ENCODE data around the gene HYAL1. TPM values are rescaled to one million over a fixed set of nuclear protein-coding genes. Genes with fewer than 3 reads are reported as not detected.

HYAL1 gene
- total RNA-seq, 1 donor from 2014 or later, result not detected

DNA sequence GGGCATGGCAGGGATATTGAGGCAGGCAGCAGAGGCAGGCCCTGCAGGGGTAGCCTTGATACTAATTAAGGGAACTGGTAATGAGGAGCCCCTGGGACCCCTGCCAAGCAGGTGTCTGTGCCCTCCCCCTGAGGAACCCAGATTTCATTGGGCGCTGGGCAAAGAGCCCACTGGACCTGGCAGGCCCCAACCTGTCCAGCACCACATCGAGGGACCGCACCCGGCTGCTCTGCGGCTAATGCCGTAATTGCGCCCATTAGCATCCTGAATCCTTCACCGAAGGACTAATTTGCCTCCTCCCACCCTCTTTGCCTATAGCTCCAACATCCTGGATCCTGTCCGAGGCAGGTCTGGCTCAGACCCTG is 48.1 kb downstream of the HYAL1 start:
- no peak overlapping the region for H3K4me3 ChIP-seq (ENCODE audit: low read depth, low read length)
- TF ChIP-seq, protein P1, sequence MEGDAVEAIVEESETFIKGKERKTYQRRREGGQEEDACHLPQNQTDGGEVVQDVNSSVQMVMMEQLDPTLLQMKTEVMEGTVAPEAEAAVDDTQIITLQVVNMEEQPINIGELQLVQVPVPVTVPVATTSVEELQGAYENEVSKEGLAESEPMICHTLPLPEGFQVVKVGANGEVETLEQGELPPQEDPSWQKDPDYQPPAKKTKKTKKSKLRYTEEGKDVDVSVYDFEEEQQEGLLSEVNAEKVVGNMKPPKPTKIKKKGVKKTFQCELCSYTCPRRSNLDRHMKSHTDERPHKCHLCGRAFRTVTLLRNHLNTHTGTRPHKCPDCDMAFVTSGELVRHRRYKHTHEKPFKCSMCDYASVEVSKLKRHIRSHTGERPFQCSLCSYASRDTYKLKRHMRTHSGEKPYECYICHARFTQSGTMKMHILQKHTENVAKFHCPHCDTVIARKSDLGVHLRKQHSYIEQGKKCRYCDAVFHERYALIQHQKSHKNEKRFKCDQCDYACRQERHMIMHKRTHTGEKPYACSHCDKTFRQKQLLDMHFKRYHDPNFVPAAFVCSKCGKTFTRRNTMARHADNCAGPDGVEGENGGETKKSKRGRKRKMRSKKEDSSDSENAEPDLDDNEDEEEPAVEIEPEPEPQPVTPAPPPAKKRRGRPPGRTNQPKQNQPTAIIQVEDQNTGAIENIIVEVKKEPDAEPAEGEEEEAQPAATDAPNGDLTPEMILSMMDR (IDR thresholded peaks at IDR 0.05; ENCODE audit: insufficient read depth, low read length, poor library complexity, severe bottlenecking), result no peak
- no peaks in the 10 kb centered on the region for H3K27me3 ChIP-seq (ENCODE audit: control insufficient read depth, insufficient read depth, low read length)
- no peak for DNase-seq (ENCODE audit: low read depth)
- peaks cover 18% of the 10 kb centered on the region for H3K36me3 ChIP-seq (ENCODE audit: control insufficient read depth, insufficient read depth, low read length)

DNA sequence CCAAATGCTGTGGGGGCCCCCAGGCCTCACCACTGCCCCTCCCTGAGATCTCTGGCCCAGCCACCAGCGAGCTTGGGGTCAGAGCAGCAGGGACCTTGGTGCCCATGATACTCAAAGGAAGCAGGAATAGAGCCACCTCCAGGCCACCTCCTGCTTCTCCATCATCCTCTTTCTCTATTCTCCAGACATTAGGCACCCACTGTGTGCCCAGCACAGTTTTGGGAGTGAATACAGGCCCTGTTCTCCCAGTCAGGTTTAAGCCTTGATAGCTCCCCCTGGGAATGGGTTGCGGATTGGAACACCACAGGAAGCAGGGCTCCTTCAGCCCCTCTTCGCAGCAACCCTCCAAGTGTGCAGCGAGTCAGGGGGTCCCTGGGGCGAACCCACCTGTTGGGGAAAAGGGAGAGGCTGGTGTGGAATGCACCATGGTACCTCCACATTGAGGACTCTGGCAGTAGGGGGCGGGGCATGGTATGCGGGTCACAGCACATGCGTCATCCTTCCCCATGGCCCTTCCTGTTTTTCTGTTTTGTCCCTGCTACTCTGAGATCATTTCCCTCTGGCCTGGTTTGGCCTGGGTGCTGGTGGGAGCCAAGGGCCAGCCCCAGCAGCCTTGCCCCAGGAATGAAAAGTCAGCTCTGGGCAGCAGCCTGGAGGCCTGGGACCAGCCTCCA is 48.7 kb downstream of the HYAL1 start:
- TF ChIP-seq, protein P1 (IDR thresholded peaks at IDR 0.05; ENCODE audit: insufficient read depth, low read length, poor library complexity, severe bottlenecking), result no peak
- Histone ChIP-seq H3K27me3 (ENCODE audit: control insufficient read depth, insufficient read depth, low read length) (no peaks in the 10 kb centered on the region), H3K36me3 (ENCODE audit: control insufficient read depth, insufficient read depth, low read length) (peaks cover 18% of the 10 kb centered on the region), H3K4me3 (ENCODE audit: low read depth, low read length) (no peak overlapping the region)
- DNase-seq (ENCODE audit: low read depth), result no peak

DNA sequence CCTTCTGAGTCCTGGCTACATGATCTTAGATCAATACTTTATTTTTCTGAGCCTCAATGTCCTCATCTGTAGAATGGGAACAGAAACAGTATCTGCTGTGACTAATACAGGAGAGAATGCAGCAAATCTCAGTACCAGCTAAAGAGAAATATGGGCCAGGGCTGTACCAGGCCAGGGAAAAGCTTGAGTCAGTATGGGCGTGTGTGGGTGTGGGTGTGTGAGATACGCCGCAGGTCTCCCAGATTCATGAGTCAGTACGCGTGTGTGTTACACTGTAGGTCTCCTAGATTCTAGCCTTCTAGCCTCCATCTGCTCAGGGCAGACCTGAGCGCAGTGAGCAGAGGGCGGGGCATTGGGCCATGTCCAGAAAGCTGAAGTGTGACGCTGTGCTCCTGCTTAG is 52.2 kb downstream of the HYAL1 start:
- Histone ChIP-seq H3K36me3 (ENCODE audit: control insufficient read depth, insufficient read depth, low read length) (peaks cover 10% of the 10 kb centered on the region), H3K27me3 (ENCODE audit: control insufficient read depth, insufficient read depth, low read length) (no peaks in the 10 kb centered on the region), H3K4me3 (ENCODE audit: low read depth, low read length) (no peak overlapping the region)
- peak; percentile 74 for DNase-seq (ENCODE audit: low read depth)
- TF ChIP-seq, protein P1 (IDR thresholded peaks at IDR 0.05; ENCODE audit: insufficient read depth, low read length, poor library complexity, severe bottlenecking), result no peak

DNA sequence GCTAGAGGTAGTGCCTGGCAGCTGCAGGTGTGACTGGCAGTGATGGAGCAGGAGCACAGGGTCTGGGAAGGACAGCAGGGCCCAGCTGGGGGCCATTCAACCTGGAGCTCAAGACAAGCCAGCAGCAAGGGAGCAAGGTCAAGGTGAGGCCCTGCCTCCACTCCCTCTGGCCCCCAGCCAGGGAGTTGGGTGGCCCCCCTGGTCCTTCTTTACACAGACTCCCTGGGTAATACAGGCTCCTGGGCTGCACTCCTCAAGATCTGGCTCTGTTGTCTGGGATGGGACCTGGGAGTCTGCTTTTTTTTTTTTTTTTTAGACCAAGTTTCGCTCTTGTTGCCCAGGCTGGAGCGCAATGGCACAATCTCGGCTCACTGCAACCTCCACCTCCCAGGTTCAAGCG is 52.9 kb downstream of the HYAL1 start:
- Histone ChIP-seq H3K27me3 (ENCODE audit: control insufficient read depth, insufficient read depth, low read length) (no peaks in the 10 kb centered on the region), H3K36me3 (ENCODE audit: control insufficient read depth, insufficient read depth, low read length) (peaks cover 9% of the 10 kb centered on the region), H3K4me3 (ENCODE audit: low read depth, low read length) (no peak overlapping the region)
- no peak for DNase-seq (ENCODE audit: low read depth)
- TF ChIP-seq, protein P1 (IDR thresholded peaks at IDR 0.05; ENCODE audit: insufficient read depth, low read length, poor library complexity, severe bottlenecking), result no peak

Other genes with a start within 250 kb of the HYAL1 start
- gene RBM5, start 214.7 kb downstream of the HYAL1 start, total RNA-seq, result 84.5 and 94.1 TPM in 2 replicates
- 79.8 and 85.4 TPM in 2 replicates for gene SEMA3F, start 148.2 kb downstream of the HYAL1 start, total RNA-seq
- not detected in 2 replicates for gene GNAT1, start 112.0 kb downstream of the HYAL1 start, total RNA-seq
- gene SLC38A3, start 98.3 kb downstream of the HYAL1 start, total RNA-seq, result 0.13 and 0.48 TPM in 2 replicates
- 208 and 221 TPM in 2 replicates for gene GNAI2, start 67.4 kb downstream of the HYAL1 start, total RNA-seq
- 17.9 and 18.4 TPM in 2 replicates for gene SEMA3B, start 34.4 kb downstream of the HYAL1 start, total RNA-seq
- not detected in 2 replicates for gene LSMEM2, start 24.5 kb downstream of the HYAL1 start, total RNA-seq
- 77.7 and 113 TPM in 2 replicates for gene IFRD2, start 11.1 kb downstream of the HYAL1 start, total RNA-seq
- 7.6 and 7.9 TPM in 2 replicates for gene HYAL3, start 4.2 kb downstream of the HYAL1 start, total RNA-seq
- 8.5 and 12.3 TPM in 2 replicates for gene NAA80, start 4.2 kb downstream of the HYAL1 start, total RNA-seq
- gene HYAL2, start 19.2 kb upstream of the HYAL1 start, total RNA-seq, result 89.3 and 104 TPM in 2 replicates
- gene TUSC2, start 24.6 kb upstream of the HYAL1 start, total RNA-seq, result 40.3 and 58.3 TPM in 2 replicates
- 16.6 and 19.9 TPM in 2 replicates for gene RASSF1, start 37.3 kb upstream of the HYAL1 start, total RNA-seq
- 1.7 TPM in 1 of 2 replicates, not detected in the other for gene ZMYND10, start 42.2 kb upstream of the HYAL1 start, total RNA-seq
- 18.0 and 19.0 TPM in 2 replicates for gene NPRL2, start 47.2 kb upstream of the HYAL1 start, total RNA-seq
- 22.3 and 24.0 TPM in 2 replicates for gene CYB561D2, start 47.3 kb upstream of the HYAL1 start, total RNA-seq
- 82.5 and 90.0 TPM in 2 replicates for gene TMEM115, start 55.9 kb upstream of the HYAL1 start, total RNA-seq
- 0.21 and 0.55 TPM in 2 replicates for gene CACNA2D2, start 200.1 kb upstream of the HYAL1 start, total RNA-seq